GM12878 (cell line): ENCODE measurements around the gene SPAAR. TPM values are rescaled to one million over a fixed set of nuclear protein-coding genes. Genes with fewer than 3 reads are reported as not detected.

ENCODE experiments used
- ATAC-seq: fragments of 200-7000 bp; cut with Tn5 transposase; 3 replicates; pipeline ENCODE4 v1.9.1; 2020; ENCODE audit warnings: mild to moderate bottlenecking, moderate library complexity
- BruUV-seq: library from RNA; stranded (reverse); fragments of 400-500 nt; replicated peaks from 2 replicates; lab custom pipeline; 2021; lab: Mats Ljungman, UMichigan
- CTCF ChIA-PET: fragments of 300-600 bp; sonication (Branson Sonifier 250); formaldehyde crosslinking; extraction: SDS; loops from one replicate; lab custom pipeline; 2021; ENCODE audit warnings: inconsistent platforms; lab: Yijun Ruan, JAX
- POLR2A ChIA-PET: fragments of 350-600 bp; formaldehyde crosslinking; extraction: SDS; loops from one replicate; lab custom pipeline; 2021; ENCODE audit warnings: inconsistent platforms; lab: Charles Lee
- RAD21 ChIA-PET: fragments of 300-600 bp; sonication (Branson Sonifier 250); formaldehyde crosslinking; loops from one replicate; lab custom pipeline; 2023; ENCODE audit warnings: antibody characterized with exemption; ENCODE audit not compliant: unreplicated experiment; lab: Charles Lee
- SMC1A ChIA-PET: fragments of 300-600 bp; sonication (Branson Sonifier 250); formaldehyde crosslinking; loops from one replicate; lab custom pipeline; 2023; ENCODE audit not compliant: unreplicated experiment, uncharacterized antibody; lab: Charles Lee
- DNase-seq: peaks from one replicate; pipeline ENCODE4 v3.0.0-alpha.2; 2011; ENCODE audit warnings: low read depth, low spot score
- FAIRE-seq: peaks from 3 replicates; lab custom pipeline; 2011; peaks lifted over from hg19 to GRCh38; lab: Jason Lieb, UNC
- H2AFZ ChIP-seq: 2 replicates; pipeline ENCODE4 v1.6.0; 2011; ENCODE audit warnings: low read depth, low read length, control low read depth; ENCODE audit not compliant: control insufficient read depth
- H3K27ac ChIP-seq: 2 replicates; pipeline ENCODE4 v1.5.1; 2011; ENCODE audit warnings: control low read depth; ENCODE audit not compliant: control insufficient read depth, insufficient read depth
- H3K27me3 ChIP-seq, 2 experiments: replicated peaks in 1 of 2; 2 replicates each; pipeline versions ENCODE4 v1.6.0 to v1.6.1; 2011; ENCODE audit warnings: low read length in 1 of 2; ENCODE audit not compliant: control insufficient read depth in 2 of 2, insufficient read depth in 2 of 2
- H3K36me3 ChIP-seq, 2 experiments: 2 replicates each; pipeline ENCODE4 v1.5.1; 2011; ENCODE audit warnings: low read length in 1 of 2; ENCODE audit not compliant: control insufficient read depth in 2 of 2, insufficient read depth in 2 of 2
- H3K4me1 ChIP-seq: 2 replicates; pipeline ENCODE4 v1.6.1; 2011; ENCODE audit warnings: mild to moderate bottlenecking, low read length, moderate library complexity, mixed read lengths; ENCODE audit not compliant: control insufficient read depth, insufficient read depth
- H3K4me2 ChIP-seq: 2 replicates; pipeline ENCODE4 v1.6.0; 2011; ENCODE audit warnings: control low read depth; ENCODE audit not compliant: control insufficient read depth, insufficient read depth
- H3K4me3 ChIP-seq: fragments of 200-600 bp; sonication (generic); 2 replicates; pipeline ENCODE4 v1.5.1; 2016
- H3K79me2 ChIP-seq: 2 replicates; pipeline ENCODE4 v1.6.0; 2011; ENCODE audit warnings: low read length; ENCODE audit not compliant: control insufficient read depth, insufficient read depth
- H3K9ac ChIP-seq: 2 replicates; pipeline ENCODE4 v1.8.0; 2011; ENCODE audit warnings: low read length, control low read depth, mixed read lengths; ENCODE audit not compliant: control insufficient read depth, insufficient read depth
- H3K9me3 ChIP-seq: replicated peaks from 3 replicates; pipeline ENCODE4 v1.5.1; 2011; ENCODE audit warnings: mild to moderate bottlenecking, low read length; ENCODE audit not compliant: control insufficient read depth, insufficient read depth
- H4K20me1 ChIP-seq: 2 replicates; pipeline ENCODE4 v1.6.0; 2011; ENCODE audit not compliant: control insufficient read depth, insufficient read depth
- BCL11A ChIP-seq: IDR thresholded peaks from 2 replicates; pipeline ENCODE4 v1.6.1; 2011; ENCODE audit warnings: low read depth, low read length
- CREB1 ChIP-seq: IDR thresholded peaks from 2 replicates; pipeline ENCODE4 v1.6.1; 2012; ENCODE audit warnings: low read depth, mild to moderate bottlenecking, inconsistent platforms
- CREM ChIP-seq: IDR thresholded peaks from 2 replicates; pipeline ENCODE4 v1.6.1; 2014; ENCODE audit warnings: antibody characterized with exemption, low read depth
- HCFC1 ChIP-seq: fragments of 150-350 bp; IDR thresholded peaks from 2 replicates; pipeline ENCODE4 v1.6.1; 2014; ENCODE audit warnings: low read length
- JUND ChIP-seq: IDR thresholded peaks from 2 replicates; pipeline ENCODE4 v1.6.1; 2012; ENCODE audit warnings: low read depth, mild to moderate bottlenecking, low read length, improper control_type of control experiment, moderate library complexity
- NR2F1 ChIP-seq: fragments of 450-650 bp; conservative IDR thresholded peaks from 2 replicates; pipeline ENCODE4 v1.6.1; 2017; ENCODE audit warnings: mild to moderate bottlenecking
- SMARCA5 ChIP-seq: fragments of 450-650 bp; IDR thresholded peaks from 2 replicates; pipeline ENCODE4 v1.6.1; 2017; ENCODE audit warnings: mild to moderate bottlenecking
- STAT1 ChIP-seq: fragments of 450-650 bp; conservative IDR thresholded peaks from 2 replicates; pipeline ENCODE4 v1.6.1; 2014; ENCODE audit warnings: antibody characterized with exemption, mild to moderate bottlenecking
- WRNIP1 ChIP-seq: IDR thresholded peaks from 2 replicates; pipeline ENCODE4 v1.6.1; 2011; ENCODE audit warnings: low read depth, low read length, improper control_type of control experiment, borderline replicate concordance
- ZBED1 ChIP-seq: IDR thresholded peaks from 2 replicates; pipeline ENCODE4 v1.6.1; 2016; ENCODE audit warnings: borderline replicate concordance
- ZNF207 ChIP-seq: fragments of 450-650 bp; IDR thresholded peaks from 2 replicates; pipeline ENCODE4 v1.6.1; 2014; ENCODE audit warnings: antibody characterized with exemption, mild to moderate bottlenecking, borderline replicate concordance
- WGBS: methylation state at CpG from one replicate; pipeline ENCODE4 v1.1.6; 2016; ENCODE audit warnings: low lambda C conversion rate; ENCODE audit not compliant: insufficient replicate concordance, insufficient coverage; ENCODE audit errors: missing lambda C conversion rate; 5-methylcytosine and 5-hydroxymethylcytosine counted together
- in situ Hi-C: fragments of 300-500 bp; cut with MboI; formaldehyde crosslinking; loops from 9 replicates; pipeline ENCODE4 v1.14.3; 2018; ENCODE audit warnings: mixed read lengths
- intact Hi-C: fragments of 100-400 bp; cut with micrococcal nuclease; formaldehyde crosslinking; loops from one replicate; pipeline ENCODE4 v1.14.2; 2022; ENCODE audit not compliant: unreplicated experiment
- polyA plus RNA-seq, 11 experiments: library from polyadenylated mRNA; depleted of rRNA in 4 of 11; unstranded in 6 of 11; stranded (reverse) in 5 of 11; fragments of >200 nt; fragmentation: Nextera tagmentation in 4 of 11; fragmentation: Illumina TruSeq in 1 of 11; extraction: Ambion mirVana in 4 of 11; extraction: Trizol in 1 of 11; gene quantifications; 1 replicate in 1 of 11; 2 replicates in 10 of 11; pipeline versions ENCODE4 v1.2.1 to v1.2.3, GENCODE V29; 2011 to 2016; ENCODE audit warnings: inconsistent platforms in 2 of 11, missing spikeins in 2 of 11, low read depth in 1 of 11
- total RNA-seq, 4 experiments: library from RNA; depleted of rRNA in 3 of 4; stranded (reverse); fragments of >200 nt in 3 of 4; fragmentation: Illumina TruSeq in 1 of 4; extraction: Trizol in 1 of 4; gene quantifications; 2 replicates each; pipeline versions ENCODE4 v1.2.1 to v1.2.3, GENCODE V29; 2013 to 2021
- TF ChIP-seq, protein P1 (sequence below): fragments of 450-650 bp; formaldehyde crosslinking; IDR thresholded peaks from 2 replicates; pipeline ENCODE4 v1.4.0; 2022; ENCODE audit warnings: mild to moderate bottlenecking, moderate library complexity
- TF ChIP-seq, protein P2 (sequence below): fragments of 450-650 bp; IDR thresholded peaks from 2 replicates; pipeline ENCODE4 v1.6.1; 2017; ENCODE audit warnings: low read depth, mild to moderate bottlenecking, moderate library complexity
- TF ChIP-seq, protein P3 (sequence below): IDR thresholded peaks from 2 replicates; pipeline ENCODE4 v1.6.1; 2012; ENCODE audit warnings: low read length, inconsistent platforms
- TF ChIP-seq, protein P4 (sequence below): fragments of 450-650 bp; IDR thresholded peaks from 2 replicates; pipeline ENCODE4 v1.6.1; 2017; ENCODE audit warnings: antibody characterized with exemption, mild to moderate bottlenecking, moderate library complexity

SPAAR gene
- total and polyA plus RNA-seq, 10 of the 15 experiments (the other 5 are each of a cell fraction or from before 2014, with no cell fraction given), result not detected

DNA sequence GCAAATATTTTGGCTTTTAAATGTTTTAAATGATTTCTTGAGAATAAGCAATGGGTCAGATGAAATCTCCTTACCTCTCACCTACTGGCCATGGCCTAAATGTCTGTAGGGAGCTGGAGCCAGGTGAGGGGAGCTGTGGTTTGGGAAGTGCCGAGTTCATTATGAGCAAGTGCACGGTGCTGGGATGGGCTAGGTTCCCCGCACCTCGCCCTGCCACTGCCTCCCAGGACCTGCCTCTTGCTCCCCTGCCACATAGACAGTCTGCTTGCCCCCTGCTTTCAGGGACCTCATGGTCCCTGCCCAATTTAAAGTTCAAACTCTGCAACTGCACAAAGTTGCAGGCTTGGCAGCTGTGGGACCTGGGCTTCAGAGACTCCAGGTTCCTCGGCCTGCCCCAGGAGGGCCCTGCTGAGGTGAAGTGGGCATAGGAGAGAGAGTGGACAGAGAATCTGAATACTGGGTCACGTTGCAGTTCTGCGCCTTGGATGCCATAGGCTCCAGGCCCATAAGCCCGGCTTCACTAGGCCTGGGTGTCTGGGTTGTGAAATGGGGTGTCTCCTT, 44.5 kb upstream of the SPAAR start (continued):
- TF ChIP-seq, protein P1, sequence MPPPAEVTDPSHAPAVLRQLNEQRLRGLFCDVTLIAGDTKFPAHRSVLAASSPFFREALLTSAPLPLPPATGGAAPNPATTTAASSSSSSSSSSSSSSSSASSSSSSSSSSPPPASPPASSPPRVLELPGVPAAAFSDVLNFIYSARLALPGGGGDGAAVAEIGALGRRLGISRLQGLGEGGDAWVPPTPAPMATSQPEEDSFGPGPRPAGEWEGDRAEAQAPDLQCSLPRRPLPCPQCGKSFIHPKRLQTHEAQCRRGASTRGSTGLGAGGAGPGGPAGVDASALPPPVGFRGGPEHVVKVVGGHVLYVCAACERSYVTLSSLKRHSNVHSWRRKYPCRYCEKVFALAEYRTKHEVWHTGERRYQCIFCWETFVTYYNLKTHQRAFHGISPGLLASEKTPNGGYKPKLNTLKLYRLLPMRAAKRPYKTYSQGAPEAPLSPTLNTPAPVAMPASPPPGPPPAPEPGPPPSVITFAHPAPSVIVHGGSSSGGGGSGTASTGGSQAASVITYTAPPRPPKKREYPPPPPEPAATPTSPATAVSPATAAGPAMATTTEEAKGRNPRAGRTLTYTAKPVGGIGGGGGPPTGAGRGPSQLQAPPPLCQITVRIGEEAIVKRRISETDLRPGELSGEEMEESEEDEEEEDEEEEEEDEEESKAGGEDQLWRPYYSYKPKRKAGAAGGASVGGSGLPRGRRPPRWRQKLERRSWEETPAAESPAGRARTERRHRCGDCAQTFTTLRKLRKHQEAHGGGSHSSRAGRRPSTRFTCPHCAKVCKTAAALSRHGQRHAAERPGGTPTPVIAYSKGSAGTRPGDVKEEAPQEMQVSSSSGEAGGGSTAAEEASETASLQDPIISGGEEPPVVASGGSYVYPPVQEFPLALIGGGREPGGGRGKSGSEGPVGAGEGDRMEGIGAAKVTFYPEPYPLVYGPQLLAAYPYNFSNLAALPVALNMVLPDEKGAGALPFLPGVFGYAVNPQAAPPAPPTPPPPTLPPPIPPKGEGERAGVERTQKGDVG (CRISPR knock-in tag), result no peak
- TF ChIP-seq HCFC1 (no peak), BCL11A (no peak), ZNF207 (no peak), WRNIP1 (no peak)
- TF ChIP-seq, protein P2, sequence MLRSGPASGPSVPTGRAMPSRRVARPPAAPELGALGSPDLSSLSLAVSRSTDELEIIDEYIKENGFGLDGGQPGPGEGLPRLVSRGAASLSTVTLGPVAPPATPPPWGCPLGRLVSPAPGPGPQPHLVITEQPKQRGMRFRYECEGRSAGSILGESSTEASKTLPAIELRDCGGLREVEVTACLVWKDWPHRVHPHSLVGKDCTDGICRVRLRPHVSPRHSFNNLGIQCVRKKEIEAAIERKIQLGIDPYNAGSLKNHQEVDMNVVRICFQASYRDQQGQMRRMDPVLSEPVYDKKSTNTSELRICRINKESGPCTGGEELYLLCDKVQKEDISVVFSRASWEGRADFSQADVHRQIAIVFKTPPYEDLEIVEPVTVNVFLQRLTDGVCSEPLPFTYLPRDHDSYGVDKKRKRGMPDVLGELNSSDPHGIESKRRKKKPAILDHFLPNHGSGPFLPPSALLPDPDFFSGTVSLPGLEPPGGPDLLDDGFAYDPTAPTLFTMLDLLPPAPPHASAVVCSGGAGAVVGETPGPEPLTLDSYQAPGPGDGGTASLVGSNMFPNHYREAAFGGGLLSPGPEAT, result no peak

DNA sequence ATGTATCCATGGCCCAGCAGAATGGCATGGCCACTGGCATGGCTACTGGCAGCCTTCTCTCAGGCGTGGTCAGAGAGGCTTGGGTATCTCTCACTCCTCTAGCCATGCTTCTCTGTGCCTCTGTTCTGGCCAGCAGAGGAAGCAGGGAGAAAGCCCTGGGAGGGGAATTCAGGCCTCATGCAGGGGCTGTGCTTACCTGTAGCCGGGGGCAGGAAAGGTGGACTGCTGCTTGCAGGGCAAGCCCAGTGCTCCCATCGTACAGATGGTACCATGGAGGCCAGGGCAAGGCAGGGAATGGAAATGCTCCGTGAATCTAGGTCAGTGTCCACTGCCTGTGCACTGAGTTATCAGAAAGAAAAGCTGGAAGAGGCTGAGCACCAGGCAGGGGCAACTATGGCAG, 41.8 kb upstream of the SPAAR start:
- BruUV-seq, result no TSS peak
- ChIA-PET POLR2A (interaction anchor here (0.6 kb wide), 1 partner anchor 16 kb away, joined by 3 read pairs; no protein-coding TSS in a partner anchor), RAD21 (no interaction called here), CTCF (no interaction called here), SMC1A (interaction anchor here (0.9 kb wide), 1 partner anchor 15 kb away, joined by 3 read pairs; no protein-coding TSS in a partner anchor)
- Histone ChIP-seq H3K4me2 (no peak overlapping the region), H3K4me3 (no peak overlapping the region), H3K79me2 (no peaks in the 10 kb centered on the region), H3K4me1 (no peaks in the 10 kb centered on the region), H3K27ac (no peak overlapping the region), H4K20me1 (no peaks in the 10 kb centered on the region), H3K9me3 (no peaks in the 10 kb centered on the region), H2AFZ (no peak overlapping the region), H3K9ac (no peak overlapping the region), H3K27me3 (no peaks in the 10 kb centered on the region), H3K36me3 (no peaks in the 10 kb centered on the region)
- FAIRE-seq (no peak), ATAC-seq (no peak), DNase-seq (no peak)
- intact Hi-C loops (no loop called here), in situ Hi-C loops (no loop called here)
- 43% methylated on average over 4 of the region's 4 CpGs for WGBS
- TF ChIP-seq ZBED1 (no peak), CREB1 (no peak), SMARCA5 (no peak), JUND (no peak), CREM (no peak), NR2F1 (no peak), STAT1 (no peak)
- TF ChIP-seq, protein P3, sequence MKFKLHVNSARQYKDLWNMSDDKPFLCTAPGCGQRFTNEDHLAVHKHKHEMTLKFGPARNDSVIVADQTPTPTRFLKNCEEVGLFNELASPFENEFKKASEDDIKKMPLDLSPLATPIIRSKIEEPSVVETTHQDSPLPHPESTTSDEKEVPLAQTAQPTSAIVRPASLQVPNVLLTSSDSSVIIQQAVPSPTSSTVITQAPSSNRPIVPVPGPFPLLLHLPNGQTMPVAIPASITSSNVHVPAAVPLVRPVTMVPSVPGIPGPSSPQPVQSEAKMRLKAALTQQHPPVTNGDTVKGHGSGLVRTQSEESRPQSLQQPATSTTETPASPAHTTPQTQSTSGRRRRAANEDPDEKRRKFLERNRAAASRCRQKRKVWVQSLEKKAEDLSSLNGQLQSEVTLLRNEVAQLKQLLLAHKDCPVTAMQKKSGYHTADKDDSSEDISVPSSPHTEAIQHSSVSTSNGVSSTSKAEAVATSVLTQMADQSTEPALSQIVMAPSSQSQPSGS, result no peak
- TF ChIP-seq, protein P4, sequence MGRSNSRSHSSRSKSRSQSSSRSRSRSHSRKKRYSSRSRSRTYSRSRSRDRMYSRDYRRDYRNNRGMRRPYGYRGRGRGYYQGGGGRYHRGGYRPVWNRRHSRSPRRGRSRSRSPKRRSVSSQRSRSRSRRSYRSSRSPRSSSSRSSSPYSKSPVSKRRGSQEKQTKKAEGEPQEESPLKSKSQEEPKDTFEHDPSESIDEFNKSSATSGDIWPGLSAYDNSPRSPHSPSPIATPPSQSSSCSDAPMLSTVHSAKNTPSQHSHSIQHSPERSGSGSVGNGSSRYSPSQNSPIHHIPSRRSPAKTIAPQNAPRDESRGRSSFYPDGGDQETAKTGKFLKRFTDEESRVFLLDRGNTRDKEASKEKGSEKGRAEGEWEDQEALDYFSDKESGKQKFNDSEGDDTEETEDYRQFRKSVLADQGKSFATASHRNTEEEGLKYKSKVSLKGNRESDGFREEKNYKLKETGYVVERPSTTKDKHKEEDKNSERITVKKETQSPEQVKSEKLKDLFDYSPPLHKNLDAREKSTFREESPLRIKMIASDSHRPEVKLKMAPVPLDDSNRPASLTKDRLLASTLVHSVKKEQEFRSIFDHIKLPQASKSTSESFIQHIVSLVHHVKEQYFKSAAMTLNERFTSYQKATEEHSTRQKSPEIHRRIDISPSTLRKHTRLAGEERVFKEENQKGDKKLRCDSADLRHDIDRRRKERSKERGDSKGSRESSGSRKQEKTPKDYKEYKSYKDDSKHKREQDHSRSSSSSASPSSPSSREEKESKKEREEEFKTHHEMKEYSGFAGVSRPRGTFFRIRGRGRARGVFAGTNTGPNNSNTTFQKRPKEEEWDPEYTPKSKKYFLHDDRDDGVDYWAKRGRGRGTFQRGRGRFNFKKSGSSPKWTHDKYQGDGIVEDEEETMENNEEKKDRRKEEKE, result no peak
